Upper lobe of right lung (tissue), 1 donor: Measurements from ENCODE around the gene BTN2A1. TPM values are rescaled to one million over a fixed set of nuclear protein-coding genes. Genes with fewer than 3 reads are reported as not detected.

Experiments
- ATAC-seq: fragments of 200-7000 bp; cut with Tn5 transposase; one replicate; pipeline ENCODE4 v1.9.1; 2020; ENCODE audit warnings: mild to moderate bottlenecking, moderate library complexity
- DNase-seq: peaks from one replicate; pipeline ENCODE4 v3.0.0-alpha.2; 2020
- H3K27ac ChIP-seq: fragments of 200-600 bp; one replicate; pipeline ENCODE4 v1.8.0; 2022
- H3K27me3 ChIP-seq: fragments of 200-600 bp; one replicate; pipeline ENCODE4 v1.8.0; 2022; ENCODE audit warnings: mild to moderate bottlenecking
- H3K36me3 ChIP-seq: fragments of 200-600 bp; one replicate; pipeline ENCODE4 v1.8.0; 2022
- H3K4me1 ChIP-seq: fragments of 200-600 bp; one replicate; pipeline ENCODE4 v1.8.0; 2022
- H3K4me3 ChIP-seq: fragments of 200-600 bp; one replicate; pipeline ENCODE4 v1.8.0; 2022; ENCODE audit warnings: mild to moderate bottlenecking
- H3K9me3 ChIP-seq: fragments of 200-600 bp; one replicate; pipeline ENCODE4 v1.8.0; 2022
- intact Hi-C: fragments of 100-400 bp; cut with DNase I; formaldehyde crosslinking; loops from one replicate; pipeline ENCODE4 v1.11.0; 2022
- total RNA-seq: library from RNA; stranded (reverse); fragmentation: NEBNext Ultra II Directional; extraction: Animal tissue kit (Norgen Biotek cat#: 25700); gene quantifications from one replicate; pipeline ENCODE4 v1.2.1, GENCODE V29; 2021
- TF ChIP-seq, protein P1 (sequence below): fragments of 200-600 bp; IDR thresholded peaks from one replicate; pipeline ENCODE4 v1.8.0; 2022; ENCODE audit warnings: antibody characterized with exemption
- donor health status: DM: no; HTN: yes; CAD: no; lungs with severe emphysema.

Gene BTN2A1
- total RNA-seq, 1 donor from 2014 or later = 26.3 TPM

DNA sequence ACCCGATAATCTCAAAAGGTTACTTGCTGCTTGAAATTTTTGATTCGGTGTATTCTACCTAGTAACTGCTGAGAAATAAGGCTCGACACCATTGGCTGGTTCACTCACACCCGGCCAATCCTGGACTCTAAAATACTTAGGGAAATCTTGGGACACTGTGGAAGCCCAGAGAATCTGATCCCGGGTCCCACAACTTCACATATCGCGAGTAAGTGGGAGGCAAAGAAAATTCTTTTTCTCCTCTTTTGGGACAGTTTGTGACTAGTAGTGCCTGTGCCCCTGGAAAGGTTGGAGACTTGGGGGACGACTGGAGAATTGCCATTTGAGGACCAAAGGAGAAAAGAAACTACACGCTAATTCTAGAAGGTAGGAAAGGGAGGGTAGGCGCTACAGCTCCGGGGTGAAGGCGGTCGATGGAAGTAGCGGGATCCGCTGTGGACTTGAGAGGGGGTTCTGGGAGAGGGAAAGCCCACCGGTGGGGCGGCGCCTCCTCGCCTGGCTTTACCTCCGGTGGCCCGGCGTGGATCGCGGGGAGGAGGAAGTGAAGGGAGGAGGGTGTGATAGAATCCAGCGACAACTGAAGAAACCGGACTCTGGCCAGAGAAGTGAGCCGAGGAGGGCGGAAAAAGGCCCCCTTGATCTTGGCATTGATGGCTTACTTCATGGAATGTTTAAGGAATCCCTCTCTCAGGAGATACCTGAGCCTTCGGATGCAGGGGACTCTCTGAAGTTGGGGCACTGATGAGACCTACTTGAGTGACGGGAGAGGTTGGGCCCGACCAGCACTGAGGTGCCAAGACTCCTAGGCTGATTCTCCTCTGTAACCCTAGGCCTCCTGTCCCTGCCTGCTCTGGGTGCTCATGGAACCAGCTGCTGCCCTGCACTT lies 36.3 kb upstream of the BTN2A1 start:
- TF ChIP-seq, protein P1, sequence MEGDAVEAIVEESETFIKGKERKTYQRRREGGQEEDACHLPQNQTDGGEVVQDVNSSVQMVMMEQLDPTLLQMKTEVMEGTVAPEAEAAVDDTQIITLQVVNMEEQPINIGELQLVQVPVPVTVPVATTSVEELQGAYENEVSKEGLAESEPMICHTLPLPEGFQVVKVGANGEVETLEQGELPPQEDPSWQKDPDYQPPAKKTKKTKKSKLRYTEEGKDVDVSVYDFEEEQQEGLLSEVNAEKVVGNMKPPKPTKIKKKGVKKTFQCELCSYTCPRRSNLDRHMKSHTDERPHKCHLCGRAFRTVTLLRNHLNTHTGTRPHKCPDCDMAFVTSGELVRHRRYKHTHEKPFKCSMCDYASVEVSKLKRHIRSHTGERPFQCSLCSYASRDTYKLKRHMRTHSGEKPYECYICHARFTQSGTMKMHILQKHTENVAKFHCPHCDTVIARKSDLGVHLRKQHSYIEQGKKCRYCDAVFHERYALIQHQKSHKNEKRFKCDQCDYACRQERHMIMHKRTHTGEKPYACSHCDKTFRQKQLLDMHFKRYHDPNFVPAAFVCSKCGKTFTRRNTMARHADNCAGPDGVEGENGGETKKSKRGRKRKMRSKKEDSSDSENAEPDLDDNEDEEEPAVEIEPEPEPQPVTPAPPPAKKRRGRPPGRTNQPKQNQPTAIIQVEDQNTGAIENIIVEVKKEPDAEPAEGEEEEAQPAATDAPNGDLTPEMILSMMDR = no peak
- Histone ChIP-seq H3K9me3 (no peaks in the 10 kb centered on the region), H3K4me3 (peak overlapping the region; percentile 95), H3K27ac (peak overlapping the region; percentile 92), H3K36me3 (no peaks in the 10 kb centered on the region), H3K27me3 (no peaks in the 10 kb centered on the region), H3K4me1 (peaks cover 12% of the 10 kb centered on the region)
- peak; percentile 98 for ATAC-seq
- intact Hi-C loops = no loop called here
- DNase-seq = peak; percentile 77

DNA sequence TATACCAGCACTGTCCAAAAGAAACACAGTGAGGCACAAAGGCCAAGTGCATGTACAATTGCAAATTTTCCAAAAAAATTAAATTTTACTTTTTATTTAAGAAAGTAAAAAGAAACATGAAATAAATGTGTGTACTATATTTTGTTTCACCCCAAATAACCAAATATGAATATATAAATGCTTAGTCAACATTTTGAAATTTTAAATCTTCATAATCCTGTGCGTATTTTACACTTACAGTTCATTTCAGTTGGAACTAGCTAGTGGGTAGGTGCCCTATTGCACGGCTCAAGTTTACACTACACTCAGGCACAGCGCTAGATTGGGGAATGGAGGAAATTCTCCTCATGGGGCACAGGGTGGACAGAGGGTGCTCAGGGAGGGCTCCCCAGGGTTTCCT lies 35.4 kb upstream of the BTN2A1 start:
- TF ChIP-seq, protein P1 = no peak
- Histone ChIP-seq H3K36me3 (no peaks in the 10 kb centered on the region), H3K4me1 (peaks cover 12% of the 10 kb centered on the region), H3K27ac (no peak overlapping the region), H3K9me3 (no peaks in the 10 kb centered on the region), H3K27me3 (no peaks in the 10 kb centered on the region), H3K4me3 (peak overlapping the region; percentile 95)
- no peak for ATAC-seq
- intact Hi-C loops = no loop called here
- no peak for DNase-seq

DNA sequence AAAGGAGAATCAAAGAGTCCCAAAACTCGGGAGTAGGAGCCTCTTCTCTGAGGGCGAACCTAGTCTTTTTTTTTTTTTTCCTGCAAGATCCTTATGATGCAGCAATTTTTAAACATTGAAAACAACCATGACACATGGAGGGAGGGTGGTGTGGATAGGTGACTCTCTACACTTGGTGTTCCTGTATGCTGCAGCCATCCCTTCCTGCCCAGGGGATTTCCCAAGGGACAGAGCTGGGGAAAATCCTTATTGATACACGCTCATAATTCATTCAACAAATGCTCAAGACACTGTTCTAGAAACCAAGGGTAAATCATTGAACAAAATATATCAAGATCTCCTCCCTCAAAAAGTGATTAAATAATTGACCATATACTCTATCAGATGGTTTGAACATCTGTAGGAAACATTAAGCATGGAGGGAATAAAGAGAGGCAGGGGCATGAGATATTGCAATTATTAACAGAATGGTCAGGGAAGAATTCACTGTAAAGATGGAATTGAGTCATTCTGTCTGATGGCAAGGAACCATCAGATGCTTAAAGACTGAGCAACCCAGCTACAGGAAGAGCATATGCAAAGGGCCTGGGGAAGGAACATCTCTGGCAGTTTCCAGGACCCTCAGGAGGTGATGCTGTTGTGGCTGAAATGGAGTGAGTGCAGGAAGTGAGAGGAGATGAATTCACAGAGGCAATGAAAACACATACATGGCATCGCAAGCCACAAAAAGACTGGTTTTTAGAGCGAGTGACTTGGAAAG lies 30.9 kb upstream of the BTN2A1 start:
- H3K27ac ChIP-seq = no peak overlapping the region
- H3K36me3 ChIP-seq = peaks cover 15% of the 10 kb centered on the region
- intact Hi-C loops = no loop called here

DNA sequence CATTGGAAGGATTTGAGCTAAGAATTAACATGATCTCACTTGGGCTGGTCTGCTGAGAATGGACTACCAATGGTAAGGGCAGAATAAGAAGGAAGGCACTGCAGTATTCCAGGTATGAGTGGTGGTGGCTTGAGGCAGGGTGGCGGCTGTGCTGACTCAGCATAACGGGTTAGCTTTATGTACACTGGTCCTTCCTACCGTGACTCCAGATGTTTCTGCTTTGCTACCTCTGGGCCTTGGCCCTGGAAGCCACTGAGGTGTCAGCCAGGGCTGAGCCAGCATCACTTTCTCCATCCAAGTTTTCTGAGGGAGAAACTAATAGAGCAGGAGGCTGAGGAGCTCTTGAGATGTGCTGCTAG lies 30.3 kb upstream of the BTN2A1 start:
- Histone ChIP-seq H3K4me1 (peaks cover 2% of the 10 kb centered on the region), H3K4me3 (no peak overlapping the region), H3K9me3 (no peaks in the 10 kb centered on the region), H3K27ac (no peak overlapping the region), H3K27me3 (no peaks in the 10 kb centered on the region), H3K36me3 (peaks cover 15% of the 10 kb centered on the region)
- intact Hi-C loops = no loop called here
- ATAC-seq = no peak
- TF ChIP-seq, protein P1 = no peak
- no peak for DNase-seq

More for the DNA sequence above, 30.9 kb upstream of the BTN2A1 start:
- TF ChIP-seq, protein P1 = no peak
- Histone ChIP-seq H3K4me1 (peaks cover 6% of the 10 kb centered on the region), H3K9me3 (no peaks in the 10 kb centered on the region), H3K4me3 (no peak overlapping the region), H3K27me3 (no peaks in the 10 kb centered on the region)
- DNase-seq (no peak), ATAC-seq (no peak)

DNA sequence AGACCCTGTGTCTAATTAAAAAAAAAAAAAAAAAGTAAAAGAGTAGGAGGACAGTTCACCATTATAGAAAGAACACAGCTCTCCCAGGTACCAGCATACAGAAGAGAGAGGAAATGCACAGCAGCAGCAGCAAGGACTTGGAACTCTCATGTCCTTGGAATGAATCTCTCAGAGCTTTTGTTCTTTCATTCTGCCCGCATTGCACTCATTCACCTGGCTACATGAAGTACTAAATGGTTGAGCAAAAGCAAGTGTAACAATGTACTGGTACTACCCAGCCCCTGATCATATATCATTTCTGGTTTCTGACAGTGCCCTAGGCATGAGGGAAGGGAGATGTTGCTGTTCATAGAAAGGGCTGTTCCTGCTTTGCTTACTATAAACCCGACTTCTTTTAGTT lies 29.5 kb upstream of the BTN2A1 start:
- no peaks in the 10 kb centered on the region for H3K27me3 ChIP-seq
- no peaks in the 10 kb centered on the region for H3K4me1 ChIP-seq
- H3K9me3 ChIP-seq = no peaks in the 10 kb centered on the region
- no peak overlapping the region for H3K27ac ChIP-seq
- DNase-seq (no peak), ATAC-seq (no peak)
- intact Hi-C loops = no loop called here
- peaks cover 15% of the 10 kb centered on the region for H3K36me3 ChIP-seq
- no peak overlapping the region for H3K4me3 ChIP-seq
- TF ChIP-seq, protein P1 = no peak
